CD4-positive, alpha-beta T cell (primary cell): ENCODE measurements around the gene GCM1. TPM values are rescaled to one million over a fixed set of nuclear protein-coding genes. Genes with fewer than 3 reads are reported as not detected.

ENCODE experiments used
- ATAC-seq: fragments of 200-7000 bp; cut with Tn5 transposase; one replicate; pipeline ENCODE4 v1.10.0; 2022; ENCODE audit warnings: mild to moderate bottlenecking; ENCODE audit not compliant: poor library complexity
- CTCF ChIA-PET: fragments of 350-600 bp; sonication (Branson Sonifier 250); formaldehyde crosslinking; loops from one replicate; lab custom pipeline; 2021; ENCODE audit warnings: antibody characterized with exemption, inconsistent platforms; lab: Charles Lee
- POLR2A ChIA-PET: fragments of 350-600 bp; sonication (Branson Sonifier 250); formaldehyde crosslinking; loops from one replicate; lab custom pipeline; 2021; ENCODE audit warnings: antibody characterized with exemption, inconsistent platforms; lab: Charles Lee
- DNase-seq, 14 experiments: peaks; one replicate each; pipeline ENCODE4 v3.0.0-alpha.2; 2013 to 2020; ENCODE audit warnings: mixed read lengths in 2 of 14
- H3K27ac ChIP-seq, 2 donors: one replicate each; pipeline versions ENCODE4 v1.5.1 to v1.7.0; 2013; ENCODE audit warnings: low read length in 2 of 2, low read depth in 1 of 2, mild to moderate bottlenecking in 1 of 2
- H3K27me3 ChIP-seq, 2 experiments: 1 replicate in 1 of 2; 2 replicates in 1 of 2; pipeline versions ENCODE4 v1.6.1 to v1.7.0; 2013; ENCODE audit warnings: low read length in 2 of 2, control low read depth in 1 of 2, mild to moderate bottlenecking in 1 of 2, moderate library complexity in 1 of 2; ENCODE audit not compliant: insufficient read depth in 2 of 2, control insufficient read depth in 1 of 2
- H3K36me3 ChIP-seq: one replicate; pipeline ENCODE4 v1.6.1; 2013; ENCODE audit warnings: low read length, control low read depth; ENCODE audit not compliant: insufficient read depth
- H3K4me1 ChIP-seq: one replicate; pipeline ENCODE4 v1.6.1; 2013; ENCODE audit warnings: low read length, control low read depth; ENCODE audit not compliant: insufficient read depth
- H3K4me3 ChIP-seq: one replicate; pipeline ENCODE4 v1.5.1; 2013; ENCODE audit warnings: mild to moderate bottlenecking, low read length, moderate library complexity
- H3K9me3 ChIP-seq, 2 experiments: 1 replicate in 1 of 2; 2 replicates in 1 of 2; pipeline versions ENCODE4 v1.6.1 to v1.7.0; 2013; ENCODE audit warnings: low read length in 2 of 2, mild to moderate bottlenecking in 2 of 2, control low read depth in 1 of 2, moderate library complexity in 1 of 2; ENCODE audit not compliant: control insufficient read depth in 1 of 2, insufficient read depth in 1 of 2
- H3K27ac Mint-ChIP-seq: one replicate; pipeline ENCODE4 v1.8.0; 2020; ENCODE audit warnings: mixed read lengths
- H3K27me3 Mint-ChIP-seq: one replicate; pipeline ENCODE4 v1.8.0; 2021; ENCODE audit warnings: mixed read lengths
- H3K36me3 Mint-ChIP-seq: one replicate; pipeline ENCODE4 v1.8.0; 2021; ENCODE audit warnings: low read depth, mixed read lengths
- H3K4me1 Mint-ChIP-seq: one replicate; pipeline ENCODE4 v1.8.0; 2021; ENCODE audit warnings: low read depth, mixed read lengths
- H3K4me3 Mint-ChIP-seq: one replicate; pipeline ENCODE4 v1.8.0; 2020; ENCODE audit warnings: mild to moderate bottlenecking, mixed read lengths
- H3K9me3 Mint-ChIP-seq: one replicate; pipeline ENCODE4 v1.8.0; 2020; ENCODE audit warnings: mixed read lengths
- CTCF ChIP-seq: fragments of 200-600 bp; IDR thresholded peaks from one replicate; pipeline ENCODE4 v1.8.0; 2022; ENCODE audit warnings: antibody characterized with exemption, mild to moderate bottlenecking
- intact Hi-C, 2 experiments: fragments of 100-400 bp; cut with DNase I in 1 of 2; cut with micrococcal nuclease in 1 of 2; formaldehyde crosslinking; loops; one replicate each; pipeline versions ENCODE4 v1.15.1 to v1.9.0; 2023 to 2025; cut with DNase I, micrococcal nuclease
- total RNA-seq, 174 experiments: library from RNA in 2 of 174; stranded (reverse) in 2 of 174; gene quantifications; one replicate each; pipeline ENCODE4 v1.2.3 and lab custom pipeline; 2021 to 2026

The GCM1 gene
- total RNA-seq, 2 experiments from 2014 or later: 0.11 to 0.22 TPM

GRCh38 chr6:53154794-53155193 is 6.2 kb upstream of the GCM1 start:
- no peak overlapping the region for H3K27ac ChIP-seq
- DNase-seq (no peak), ATAC-seq (no peak)
- no peak for TF ChIP-seq CTCF
- H3K4me3 ChIP-seq: no peak overlapping the region
- H3K9me3 Mint-ChIP-seq: no peaks in the 10 kb centered on the region
- H3K4me3 Mint-ChIP-seq: no peak overlapping the region
- ChIA-PET POLR2A (no interaction called here), CTCF (no interaction called here)
- no peaks in the 10 kb centered on the region for H3K9me3 ChIP-seq
- intact Hi-C loops: no loop called here
- no peaks in the 10 kb centered on the region for H3K36me3 ChIP-seq
- H3K4me1 ChIP-seq: no peaks in the 10 kb centered on the region
- H3K27me3 Mint-ChIP-seq: peaks cover 11% of the 10 kb centered on the region
- no peaks in the 10 kb centered on the region for H3K4me1 Mint-ChIP-seq
- H3K27ac Mint-ChIP-seq: no peak overlapping the region
- H3K36me3 Mint-ChIP-seq: no peaks in the 10 kb centered on the region
- no peaks in the 10 kb centered on the region for H3K27me3 ChIP-seq

- H3K4me1 Mint-ChIP-seq: no peaks in the 10 kb centered on the region
- Histone ChIP-seq H3K36me3 (no peaks in the 10 kb centered on the region), H3K4me1 (no peaks in the 10 kb centered on the region), H3K9me3 (no peaks in the 10 kb centered on the region), H3K4me3 (no peak overlapping the region), H3K27me3 (no peaks in the 10 kb centered on the region), H3K27ac (no peak overlapping the region)
- H3K27me3 Mint-ChIP-seq: peaks cover 11% of the 10 kb centered on the region
- no peaks in the 10 kb centered on the region for H3K36me3 Mint-ChIP-seq
- CTCF ChIA-PET: no interaction called here
- H3K4me3 Mint-ChIP-seq: no peak overlapping the region
- intact Hi-C loops: no loop called here
- H3K9me3 Mint-ChIP-seq: no peaks in the 10 kb centered on the region
- no peak for TF ChIP-seq CTCF
- POLR2A ChIA-PET: no interaction called here
- DNase-seq (no peak), ATAC-seq (no peak)
- no peak overlapping the region for H3K27ac Mint-ChIP-seq
Observed at GRCh38 chr6:53154071-53154470, 5.4 kb upstream of the GCM1 start.

- H3K27ac ChIP-seq: no peak overlapping the region
- no peaks in the 10 kb centered on the region for H3K36me3 ChIP-seq
- POLR2A ChIA-PET: no interaction called here
- H3K9me3 ChIP-seq: no peaks in the 10 kb centered on the region
- intact Hi-C loops: no loop called here
- Mint-ChIP-seq H3K4me3 (no peak overlapping the region), H3K27ac (no peak overlapping the region), H3K9me3 (no peaks in the 10 kb centered on the region), H3K4me1 (no peaks in the 10 kb centered on the region), H3K36me3 (no peaks in the 10 kb centered on the region), H3K27me3 (peaks cover 15% of the 10 kb centered on the region)
- H3K4me3 ChIP-seq: no peak overlapping the region
- ATAC-seq: no peak
- DNase-seq: no peak
- CTCF ChIA-PET: no interaction called here
- no peaks in the 10 kb centered on the region for H3K27me3 ChIP-seq
- TF ChIP-seq CTCF: no peak
- H3K4me1 ChIP-seq: no peaks in the 10 kb centered on the region
Observed at GRCh38 chr6:53152576-53152975, 3.9 kb upstream of the GCM1 start.
